HCEC 1CT (cell line): Measurements from ENCODE around the gene ZBTB33.

Experiments used
- DNase-seq: peaks from one replicate; pipeline ENCODE4 v3.0.0-alpha.2; 2017

The ZBTB33 gene

GRCh38 chrX:120269373-120270035 lies 18.9 kb downstream of the ZBTB33 start:
- no peak for DNase-seq

- DNase-seq = no peak
Measured at GRCh38 chrX:120270567-120270966, 20.0 kb downstream of the ZBTB33 start.

GRCh38 chrX:120271218-120271617 lies 20.6 kb downstream of the ZBTB33 start:
- no peak for DNase-seq

GRCh38 chrX:120274145-120274544 lies 23.5 kb downstream of the ZBTB33 start:
- DNase-seq = no peak

GRCh38 chrX:120274958-120275357 lies 24.3 kb downstream of the ZBTB33 start:
- no peak for DNase-seq

GRCh38 chrX:120281021-120281624 lies 30.5 kb downstream of the ZBTB33 start:
- no peak for DNase-seq

GRCh38 chrX:120281761-120282160 lies 31.1 kb downstream of the ZBTB33 start:
- DNase-seq = no peak

GRCh38 chrX:120282697-120283096 lies 32.1 kb downstream of the ZBTB33 start:
- DNase-seq = no peak

GRCh38 chrX:120286733-120287512 lies 36.3 kb downstream of the ZBTB33 start:
- DNase-seq = no peak

- DNase-seq = no peak
Measured at GRCh38 chrX:120287513-120288112, 37.0 kb downstream of the ZBTB33 start.

GRCh38 chrX:120290107-120290506 lies 39.5 kb downstream of the ZBTB33 start:
- no peak for DNase-seq

GRCh38 chrX:120291211-120291610 lies 40.6 kb downstream of the ZBTB33 start:
- DNase-seq = no peak

- DNase-seq = no peak
Measured at GRCh38 chrX:120293015-120293414, 42.4 kb downstream of the ZBTB33 start.

GRCh38 chrX:120294651-120295050 lies 44.0 kb downstream of the ZBTB33 start:
- DNase-seq = no peak

GRCh38 chrX:120297923-120298322 lies 47.3 kb downstream of the ZBTB33 start:
- DNase-seq = no peak

- no peak for DNase-seq
Measured at GRCh38 chrX:120299928-120300327, 49.3 kb downstream of the ZBTB33 start.

GRCh38 chrX:120301497-120301896 lies 50.9 kb downstream of the ZBTB33 start:
- no peak for DNase-seq

GRCh38 chrX:120301960-120302359 lies 51.3 kb downstream of the ZBTB33 start:
- no peak for DNase-seq

GRCh38 chrX:120302434-120302833 lies 51.8 kb downstream of the ZBTB33 start:
- DNase-seq = no peak

GRCh38 chrX:120304256-120304655 lies 53.6 kb downstream of the ZBTB33 start:
- DNase-seq = no peak

- DNase-seq = no peak
Measured at GRCh38 chrX:120305531-120306141, 55.0 kb downstream of the ZBTB33 start.

GRCh38 chrX:120306630-120307029 lies 56.0 kb downstream of the ZBTB33 start:
- no peak for DNase-seq
